SU-DHL-6 (cell line): ENCODE data around the gene NINJ2.

Source experiments
- CTCF ChIP-seq: fragments of 200-600 bp; sonication (generic); IDR thresholded peaks from one replicate; pipeline ENCODE4 v1.5.1; 2017; ENCODE audit warnings: antibody characterized with exemption, mild to moderate bottlenecking, low read length, moderate library complexity; ENCODE audit not compliant: insufficient read depth, poor library complexity, severe bottlenecking
- EZH2phosphoT487 ChIP-seq: fragments of 200-600 bp; sonication (generic), shearing (Covaris generic); conservative IDR thresholded peaks from 2 replicates; pipeline ENCODE4 v1.6.1; 2018; ENCODE audit warnings: mild to moderate bottlenecking, antibody characterized with exemption, low read length, moderate library complexity, mixed read lengths

GRCh38 chr12:694734-695503 is 31.7 kb upstream of the NINJ2 start:
- TF ChIP-seq CTCF: no peak
- no peak for TF ChIP-seq EZH2phosphoT487
